ENCODE measurements around the gene MT1X.
"Not testable (repeated sequence)": the region's sequence is repeated elsewhere in the genome, so short reads cannot be mapped to it uniquely, and the experiment has no call there.

MT1X gene

GRCh38 chr16:56713794-56714193, 31.5 kb downstream of the MT1X start:
- no peak for DNase-seq

- DNase-seq, result no peak
Measured at GRCh38 chr16:56715126-56715525, 32.9 kb downstream of the MT1X start.

- DNase-seq, result no peak
Measured at GRCh38 chr16:56716761-56717160, 34.5 kb downstream of the MT1X start.

DNA sequence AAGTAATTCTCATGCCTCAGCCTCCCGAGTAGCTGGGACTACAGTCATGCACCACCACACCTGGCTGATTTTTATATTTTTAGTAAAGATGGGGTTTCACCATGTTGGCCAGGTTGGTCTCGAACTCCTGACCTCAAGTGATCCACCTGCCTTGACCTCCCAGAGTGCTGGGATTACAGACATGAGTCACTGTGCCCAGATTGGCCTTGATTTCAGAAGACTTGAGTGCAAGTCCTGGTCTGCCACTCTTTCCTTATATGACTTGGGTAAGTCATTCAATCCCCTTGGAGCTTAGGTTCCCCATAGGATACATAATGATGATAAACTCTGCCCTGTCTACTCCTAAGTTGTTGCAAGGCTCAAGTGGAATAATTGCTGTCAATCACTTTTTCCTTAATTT, 35.3 kb downstream of the MT1X start:
- not testable (repeated sequence) for DNase-seq

DNA sequence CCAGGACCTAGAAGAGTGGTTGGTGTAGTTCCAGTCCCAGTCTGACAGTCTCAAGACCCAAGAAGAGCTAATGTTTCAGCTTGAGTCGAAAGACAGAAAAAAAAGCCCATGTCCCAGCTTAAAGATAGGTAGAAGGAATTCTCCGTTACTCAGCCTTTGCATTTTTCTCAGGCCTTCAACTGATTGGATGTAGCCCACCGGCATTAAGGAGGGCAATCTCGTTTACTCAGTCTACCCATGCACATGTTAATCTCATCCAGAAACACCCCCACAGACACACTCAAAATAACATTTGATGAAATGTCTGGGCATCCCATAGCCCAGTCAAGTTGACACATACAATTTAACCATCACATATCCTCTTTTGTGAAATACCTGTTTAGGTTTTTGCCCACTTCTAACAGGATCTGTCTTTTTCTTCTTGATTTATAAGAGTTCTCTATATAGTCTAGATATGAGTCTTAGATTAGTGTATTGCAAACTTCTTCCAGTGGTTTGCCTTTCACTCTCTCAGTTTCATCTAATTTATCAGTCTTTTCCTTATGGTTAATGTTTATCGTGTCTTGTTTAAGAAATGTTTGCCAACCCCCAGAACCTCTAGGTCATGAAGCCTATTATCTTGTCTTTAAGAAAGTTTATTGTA, 40.1 kb downstream of the MT1X start:
- no peak for DNase-seq

DNA sequence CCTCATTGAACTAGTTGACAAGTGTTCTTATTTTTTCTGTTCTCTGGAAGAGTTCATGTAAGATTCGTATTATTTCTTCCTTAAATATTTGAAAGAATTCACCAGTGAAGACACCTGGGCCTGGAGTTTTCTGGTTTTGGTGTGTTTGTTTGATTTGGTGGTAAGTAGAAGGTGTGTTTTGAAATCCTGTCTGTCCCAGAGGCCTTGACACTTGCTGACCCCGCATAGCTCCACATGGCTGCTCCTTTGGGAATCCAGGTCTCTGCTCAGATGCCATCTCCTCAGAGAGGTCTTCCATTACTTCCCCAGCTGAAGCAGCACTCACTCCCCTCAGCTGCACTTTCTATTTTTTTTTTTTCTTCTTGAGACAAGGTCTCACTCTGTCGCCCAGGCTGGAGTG, 41.9 kb downstream of the MT1X start:
- no peak for DNase-seq

DNA sequence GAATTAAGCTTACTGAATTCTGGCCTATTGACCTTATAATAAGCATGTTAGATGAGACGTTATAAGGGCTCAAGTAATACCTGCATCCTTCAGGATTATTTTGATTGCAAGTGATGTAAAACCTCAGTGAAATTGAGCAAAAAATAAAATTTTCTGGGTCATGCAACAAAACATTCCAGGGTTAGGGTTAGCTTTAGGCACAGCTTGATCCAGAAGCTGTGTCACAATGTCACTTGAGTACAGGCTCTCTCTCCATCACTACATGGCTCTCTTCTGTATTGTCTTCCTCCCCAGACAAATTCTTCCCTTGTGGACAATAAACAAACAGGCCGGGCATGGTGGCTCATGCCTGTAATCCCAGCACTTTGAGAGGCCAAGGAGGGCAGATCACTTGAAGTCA, 44.0 kb downstream of the MT1X start:
- DNase-seq, result no peak

- no peak for DNase-seq
Measured at GRCh38 chr16:56726926-56727325, 44.7 kb downstream of the MT1X start.

DNA sequence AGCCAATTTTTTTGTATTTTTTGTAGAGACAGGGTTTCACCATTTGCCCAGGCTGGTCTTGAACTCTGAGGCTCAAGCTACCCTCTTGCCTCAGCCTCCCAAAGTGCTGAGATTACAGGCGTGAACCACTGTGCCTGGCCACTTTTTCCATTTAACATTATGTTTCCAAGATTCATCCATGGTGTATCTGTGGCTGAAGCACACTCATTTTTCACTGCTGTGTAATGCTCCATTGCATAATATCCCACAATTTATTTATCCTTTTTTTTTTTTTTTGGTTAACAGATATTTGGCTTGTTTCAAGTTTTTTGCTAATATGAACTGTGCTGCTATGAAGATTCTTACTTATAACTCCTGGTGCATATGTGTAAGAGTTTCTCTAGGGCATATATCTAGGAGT, 45.8 kb downstream of the MT1X start:
- no peak for DNase-seq

DNA sequence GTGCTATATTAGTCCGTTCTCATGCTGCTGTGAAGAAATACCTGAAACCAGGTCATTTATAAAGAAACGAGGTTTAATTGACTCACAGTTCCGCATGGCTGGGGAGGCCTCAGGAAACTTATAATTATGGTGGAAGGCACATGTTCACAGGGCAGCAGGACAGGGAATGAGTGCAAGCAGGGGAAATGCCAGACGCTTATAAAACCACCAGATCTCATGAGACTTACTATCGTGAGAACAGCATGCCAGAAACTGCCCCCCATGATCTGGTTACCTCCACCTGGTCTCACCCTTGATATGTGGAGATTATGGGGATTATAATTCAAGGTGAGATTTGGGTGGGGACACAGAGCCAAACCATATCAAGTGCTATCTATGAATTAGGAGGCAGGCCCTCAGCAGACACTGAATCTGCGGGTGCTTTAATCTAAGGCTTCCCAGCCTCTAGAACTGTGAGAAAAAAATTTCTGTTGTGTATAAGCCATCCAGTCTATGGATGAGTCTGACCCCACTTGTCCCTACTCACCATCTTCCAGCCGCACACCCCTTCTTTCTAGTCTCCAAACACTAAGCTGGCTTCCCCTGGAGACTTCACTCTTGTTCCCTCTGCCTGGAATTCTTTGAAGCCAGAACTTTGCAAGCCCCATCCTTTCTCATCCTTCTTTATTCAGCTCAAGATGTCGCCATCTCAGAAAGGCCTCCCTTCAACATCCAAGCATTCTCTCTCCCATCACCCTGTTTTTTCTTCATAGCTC, 46.9 kb downstream of the MT1X start:
- DNase-seq, result no peak

- peak; percentile 79 for DNase-seq
Measured at GRCh38 chr16:56729735-56730662, 47.7 kb downstream of the MT1X start, which contains the start of gene NUP93. Gene NUP93 (plus strand): TSS chr16:56730129. CDS start chr16:56748248, 18,119 bp downstream.

DNA sequence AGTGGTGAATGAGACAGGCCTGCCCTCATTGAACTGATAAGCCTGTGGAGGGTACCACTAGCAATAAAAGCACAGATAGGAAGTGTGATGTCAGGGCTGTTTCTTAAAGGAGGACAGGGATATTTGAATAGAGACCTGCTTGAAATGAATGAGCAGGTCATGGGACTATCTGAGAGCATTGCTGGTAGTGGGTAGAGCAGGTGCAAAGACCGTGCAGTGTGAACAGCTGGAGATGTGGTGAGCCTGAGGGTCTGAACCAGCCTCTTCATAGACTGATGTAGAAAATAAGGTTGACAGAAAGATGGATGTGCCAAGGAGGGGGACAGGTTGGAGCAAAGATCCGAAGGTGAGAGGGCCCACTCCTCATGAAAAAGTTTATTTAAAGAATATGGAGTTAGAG, 50.1 kb downstream of the MT1X start:
- no peak for DNase-seq

DNA sequence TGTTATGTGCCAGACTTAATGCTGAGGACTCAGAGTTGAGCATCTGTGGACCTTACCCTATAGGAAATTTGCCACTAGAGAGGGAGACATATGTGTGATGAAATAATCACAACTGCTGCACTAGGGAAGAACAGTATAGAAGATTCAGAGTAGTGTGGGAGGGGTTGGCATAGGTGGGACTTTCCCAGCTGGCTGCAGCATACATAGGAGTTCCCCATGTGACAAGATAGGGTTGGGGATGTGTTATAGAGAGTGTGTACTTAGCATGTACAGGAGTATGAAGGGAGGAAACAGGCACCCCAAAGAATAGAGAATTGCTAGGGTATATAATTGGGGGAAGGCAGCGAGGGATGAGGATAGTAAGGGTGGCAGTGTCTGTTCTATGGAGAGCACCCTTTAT, 50.6 kb downstream of the MT1X start:
- no peak for DNase-seq
